Ovary (tissue), 9 donors: ENCODE measurements around the gene NEDD9. TPM values are rescaled to one million over a fixed set of nuclear protein-coding genes. Genes with fewer than 3 reads are reported as not detected.

Source experiments
- DNase-seq, 5 donors: peaks; one replicate each; pipeline ENCODE4 v3.0.0-alpha.2; 2019 to 2020
- H3K27ac ChIP-seq, 2 donors: fragments of 200-600 bp; one replicate each; pipeline versions ENCODE4 v1.5.1 to v1.8.0; 2019 to 2022
- H3K27me3 ChIP-seq: fragments of 200-600 bp; one replicate; pipeline ENCODE4 v1.8.0; 2022
- H3K36me3 ChIP-seq: fragments of 200-600 bp; sonication (generic); one replicate; pipeline ENCODE4 v1.5.1; 2019
- H3K4me1 ChIP-seq: one replicate; pipeline ENCODE4 v1.8.1; 2013; ENCODE audit warnings: mild to moderate bottlenecking, moderate library complexity; ENCODE audit not compliant: insufficient read depth
- H3K4me3 ChIP-seq: fragments of 200-600 bp; sonication (generic); one replicate; pipeline ENCODE4 v1.5.1; 2017
- H3K9me3 ChIP-seq, 2 donors: fragments of 200-600 bp in 1 of 2; sonication (generic) in 1 of 2; one replicate each; pipeline versions ENCODE4 v1.5.1 to v1.8.1; 2013 to 2019; ENCODE audit warnings: mild to moderate bottlenecking in 1 of 2, moderate library complexity in 1 of 2
- EP300 ChIP-seq: sonication (generic); formaldehyde crosslinking; IDR thresholded peaks from one replicate; pipeline ENCODE4 v1.6.1; 2017; ENCODE audit warnings: antibody characterized with exemption
- POLR2A ChIP-seq: fragments of 450-650 bp; IDR thresholded peaks from one replicate; pipeline ENCODE4 v1.6.1; 2017; ENCODE audit warnings: antibody characterized with exemption, mild to moderate bottlenecking, moderate library complexity
- WGBS, 3 donors: extraction: QIAGEN DNeasy Blood & Tissue Kit in 1 of 3; methylation state at CpG; one replicate each; pipeline versions ENCODE4 v1.1.5 to v1.1.7; 2013 to 2017; 5-methylcytosine and 5-hydroxymethylcytosine counted together
- intact Hi-C, 4 donors: fragments of 100-400 bp; cut with DNase I; formaldehyde crosslinking; loops; one replicate each; pipeline versions ENCODE4 v1.11.0 to v1.15.1; 2022 to 2023
- polyA plus RNA-seq, 2 donors: library from polyadenylated mRNA; stranded (reverse); fragments of 200-250 nt in 1 of 2; fragments of 350-450 nt in 1 of 2; fragmentation: Illumina TruSeq in 1 of 2; extraction: RNeasy Lipid Tissue Mini Kit (QIAGEN cat#74804) in 1 of 2; gene quantifications; one replicate each; pipeline ENCODE4 v1.2.3, GENCODE V29; 2013 to 2014
- total RNA-seq, 7 donors: library from RNA; depleted of rRNA in 2 of 7; stranded (reverse); fragments of >200 nt in 2 of 7; fragmentation: NEBNext Ultra II Directional in 3 of 7; extraction: Animal tissue kit (Norgen Biotek cat#: 25700) in 3 of 7; gene quantifications; one replicate each; pipeline versions ENCODE4 v1.1.0 to v1.2.4, GENCODE V29; 2016 to 2023
- TF ChIP-seq, protein P1 (sequence below), 3 donors: fragments of 450-650 bp in 2 of 3; fragments of 200-600 bp in 1 of 3; IDR thresholded peaks; one replicate each; pipeline versions ENCODE4 v1.5.1 to v1.8.0; 2016 to 2022; ENCODE audit warnings: antibody characterized with exemption in 3 of 3, mild to moderate bottlenecking in 1 of 3
- donor health status: DM: no; HTN: no; CAD: no; lungs with moderate emphysema.
- donor health status: DM: no; HTN: no; CAD: no.
- donor health status: Bipolar disorder and iron deficiency.
- donor health status: DM: yes; HTN: yes; CAD: no.
- donor health status: DM: no; HTN: no; CAD: no.
- donor health status: DM: yes; HTN: yes; CAD: no.

NEDD9 gene
- total and polyA plus RNA-seq, 9 donors = 5.0 to 49.4 (median 13.7) TPM

DNA sequence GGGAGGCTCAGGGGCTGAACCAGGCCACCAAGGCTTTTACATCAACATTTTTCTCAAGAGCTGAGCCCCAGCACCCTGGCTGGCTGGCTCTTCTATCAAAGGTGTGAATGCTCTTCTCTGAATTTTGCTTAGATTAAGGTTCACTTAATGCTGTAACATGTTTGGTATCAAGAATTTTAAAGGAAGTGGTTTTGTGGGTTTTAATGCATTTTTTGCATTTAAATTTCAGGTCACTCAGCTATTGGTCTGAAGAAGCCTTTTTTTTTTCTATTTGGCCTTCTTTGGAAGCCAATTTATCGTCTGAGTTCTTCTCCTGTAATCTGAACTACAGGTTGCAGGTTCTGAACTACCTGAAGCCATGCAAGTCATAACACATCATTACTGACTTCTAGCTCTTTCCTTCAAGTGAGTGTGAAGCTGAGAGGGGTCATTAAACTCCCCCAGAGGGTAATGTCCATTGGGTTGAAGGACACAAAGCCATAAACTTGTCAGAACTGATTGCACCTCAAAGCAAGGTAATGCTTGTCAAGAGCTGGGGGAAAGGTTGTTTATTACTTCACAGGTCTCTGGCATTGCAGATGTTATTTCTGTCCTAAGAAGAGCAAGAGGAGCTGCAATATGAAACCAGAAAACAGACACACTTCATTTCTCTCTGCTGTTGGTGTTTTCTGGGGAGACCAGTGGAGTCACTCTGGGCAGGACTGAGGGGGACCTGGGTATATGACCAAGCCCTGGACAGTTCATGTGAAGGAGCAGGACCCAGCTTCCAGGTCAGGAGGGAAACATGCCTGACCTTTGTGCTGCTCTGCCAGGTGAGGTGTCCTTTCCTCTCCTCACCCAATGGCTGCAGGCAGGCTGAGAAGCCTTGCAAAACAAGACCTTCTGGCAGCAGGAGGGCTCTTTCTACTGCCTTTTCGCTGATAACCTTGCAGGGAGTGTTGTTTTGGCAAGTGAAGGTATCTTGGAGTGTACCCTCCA is 26.1 kb upstream of the NEDD9 start:
- no peaks in the 10 kb centered on the region for H3K36me3 ChIP-seq
- no peaks in the 10 kb centered on the region for H3K27me3 ChIP-seq
- no peak for TF ChIP-seq POLR2A
- TF ChIP-seq EP300 = no peak
- TF ChIP-seq, protein P1, sequence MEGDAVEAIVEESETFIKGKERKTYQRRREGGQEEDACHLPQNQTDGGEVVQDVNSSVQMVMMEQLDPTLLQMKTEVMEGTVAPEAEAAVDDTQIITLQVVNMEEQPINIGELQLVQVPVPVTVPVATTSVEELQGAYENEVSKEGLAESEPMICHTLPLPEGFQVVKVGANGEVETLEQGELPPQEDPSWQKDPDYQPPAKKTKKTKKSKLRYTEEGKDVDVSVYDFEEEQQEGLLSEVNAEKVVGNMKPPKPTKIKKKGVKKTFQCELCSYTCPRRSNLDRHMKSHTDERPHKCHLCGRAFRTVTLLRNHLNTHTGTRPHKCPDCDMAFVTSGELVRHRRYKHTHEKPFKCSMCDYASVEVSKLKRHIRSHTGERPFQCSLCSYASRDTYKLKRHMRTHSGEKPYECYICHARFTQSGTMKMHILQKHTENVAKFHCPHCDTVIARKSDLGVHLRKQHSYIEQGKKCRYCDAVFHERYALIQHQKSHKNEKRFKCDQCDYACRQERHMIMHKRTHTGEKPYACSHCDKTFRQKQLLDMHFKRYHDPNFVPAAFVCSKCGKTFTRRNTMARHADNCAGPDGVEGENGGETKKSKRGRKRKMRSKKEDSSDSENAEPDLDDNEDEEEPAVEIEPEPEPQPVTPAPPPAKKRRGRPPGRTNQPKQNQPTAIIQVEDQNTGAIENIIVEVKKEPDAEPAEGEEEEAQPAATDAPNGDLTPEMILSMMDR (IDR thresholded peaks at IDR 0.05) = no peak
- H3K9me3 ChIP-seq = no peaks in the 10 kb centered on the region
- DNase-seq = no peak
- 71 to 92% (median 82%) methylated on average over 2 of the region's 2 CpGs for WGBS, 3 donors
- no peak overlapping the region for H3K4me3 ChIP-seq
- no peak overlapping the region for H3K27ac ChIP-seq
- intact Hi-C loops = no loop called here
- peaks cover 2% of the 10 kb centered on the region for H3K4me1 ChIP-seq

DNA sequence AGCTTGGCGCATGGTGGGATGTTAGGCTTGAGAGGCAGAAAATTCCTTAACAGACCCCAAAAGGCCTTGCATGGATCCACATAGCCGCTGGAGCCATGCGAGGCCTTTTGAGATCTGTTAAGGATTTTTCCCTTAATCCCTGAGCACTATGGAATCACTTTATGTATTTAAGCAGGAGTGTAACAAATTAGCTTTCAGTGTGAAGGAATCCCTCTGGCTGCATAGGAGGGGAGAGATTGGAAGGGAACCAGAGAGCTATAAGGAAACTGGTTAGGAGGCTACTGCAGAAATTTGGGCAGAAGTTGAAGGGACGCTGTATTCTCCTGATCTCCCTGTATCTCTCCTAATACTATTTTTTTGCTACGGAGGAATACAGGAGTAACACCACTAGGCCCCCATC is 23.1 kb upstream of the NEDD9 start:
- Histone ChIP-seq H3K27ac (no peak overlapping the region), H3K36me3 (no peaks in the 10 kb centered on the region), H3K4me3 (no peak overlapping the region), H3K4me1 (peaks cover 7% of the 10 kb centered on the region), H3K27me3 (no peaks in the 10 kb centered on the region), H3K9me3 (no peaks in the 10 kb centered on the region)
- WGBS, 3 donors = 96 to 98% (median 97%) methylated on average over 5 of the region's 5 CpGs
- TF ChIP-seq, protein P1 (IDR thresholded peaks at IDR 0.05) = no peak
- TF ChIP-seq POLR2A = no peak
- no peak for TF ChIP-seq EP300
- no peak for DNase-seq
- intact Hi-C loops = no loop called here

DNA sequence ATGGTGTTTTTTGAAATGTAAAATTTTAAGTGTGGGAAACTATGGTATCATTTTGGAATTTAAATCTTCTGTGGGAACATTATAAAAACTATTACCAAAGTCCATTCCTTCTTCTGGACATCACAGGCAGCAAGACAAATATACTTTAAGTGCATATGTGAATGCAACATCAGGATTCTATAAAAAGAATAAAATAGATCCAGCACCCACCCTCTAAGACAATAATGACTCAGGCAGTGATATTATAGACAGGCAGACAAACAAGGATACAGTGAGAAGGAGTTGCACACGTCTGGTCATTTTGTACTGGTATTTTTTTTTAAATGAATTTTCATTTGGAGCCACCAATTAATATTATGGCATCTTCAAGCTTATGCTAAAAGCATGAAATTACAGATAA is 21.1 kb upstream of the NEDD9 start:
- intact Hi-C loops = no loop called here
- Histone ChIP-seq H3K36me3 (no peaks in the 10 kb centered on the region), H3K27ac (no peak overlapping the region), H3K27me3 (no peaks in the 10 kb centered on the region), H3K4me3 (no peak overlapping the region), H3K4me1 (peaks cover 7% of the 10 kb centered on the region), H3K9me3 (no peaks in the 10 kb centered on the region)
- WGBS, 3 donors = 68 to 78% (median 76%) methylated on average over 1 of the region's 1 CpG
- DNase-seq = no peak
- no peak for TF ChIP-seq EP300
- TF ChIP-seq, protein P1 (IDR thresholded peaks at IDR 0.05) = no peak
- TF ChIP-seq POLR2A = no peak

DNA sequence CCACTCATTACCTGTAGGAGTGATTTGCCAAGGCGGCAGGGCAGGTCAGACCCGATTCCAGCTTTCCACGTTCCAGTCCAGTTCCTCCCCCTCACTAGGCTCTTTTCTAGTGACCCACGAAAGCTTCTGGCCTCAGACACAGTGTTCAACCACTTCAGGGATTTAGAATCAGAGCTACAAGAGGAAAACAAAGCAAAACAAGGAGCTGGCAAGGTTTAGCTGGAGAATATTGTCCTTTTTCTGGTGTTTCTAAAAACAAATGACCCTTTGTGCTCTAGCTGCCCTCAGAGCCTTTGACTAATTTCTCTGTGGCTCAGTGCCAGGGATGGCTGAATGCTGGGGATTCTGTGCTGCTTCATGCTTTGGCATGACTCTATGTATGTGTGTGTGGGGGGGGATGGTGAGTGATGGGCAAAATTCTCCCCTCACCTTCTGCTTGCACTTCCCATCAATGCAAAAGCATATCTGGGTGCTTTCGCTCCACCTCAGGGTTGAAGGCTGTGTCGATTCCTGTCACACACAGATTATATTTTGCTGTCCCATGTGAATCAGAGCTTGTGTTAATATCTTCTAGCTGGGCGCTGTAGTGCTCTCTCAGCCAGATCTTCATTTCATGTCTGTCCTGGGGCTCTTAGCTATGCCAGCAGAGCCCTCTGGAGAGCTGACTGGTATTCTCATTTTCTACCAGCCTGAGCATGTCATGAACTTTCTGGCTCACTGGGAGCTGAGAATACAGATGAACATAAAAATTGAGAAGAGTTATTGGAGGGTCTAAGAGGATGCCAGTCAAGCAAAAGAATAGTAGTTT is 19.3 kb upstream of the NEDD9 start:
- Histone ChIP-seq H3K27ac (no peak overlapping the region), H3K4me3 (no peak overlapping the region), H3K36me3 (no peaks in the 10 kb centered on the region), H3K9me3 (no peaks in the 10 kb centered on the region), H3K4me1 (peaks cover 7% of the 10 kb centered on the region), H3K27me3 (no peaks in the 10 kb centered on the region)
- intact Hi-C loops = no loop called here
- peak; percentile 62 to 81 (median 76) for DNase-seq
- TF ChIP-seq EP300 (no peak), POLR2A (no peak)
- TF ChIP-seq, protein P1 (IDR thresholded peaks at IDR 0.05) = no peak
- 12 to 16% (median 13%) methylated on average over 7 of the region's 7 CpGs for WGBS, 3 donors
